Astrocyte (in vitro differentiated cells and primary cell): ENCODE results near the gene AKAP12.

ENCODE experiments used
- CTCF ChIP-seq: IDR thresholded peaks from 2 replicates; pipeline ENCODE4 v1.5.1; 2011; ENCODE audit warnings: low read depth, mild to moderate bottlenecking, inconsistent platforms, low read length, moderate library complexity; ENCODE audit not compliant: insufficient read depth
- EZH2 ChIP-seq: IDR thresholded peaks from 2 replicates; pipeline ENCODE4 v1.6.1; 2012; ENCODE audit warnings: mild to moderate bottlenecking, low read length, inconsistent platforms; ENCODE audit not compliant: insufficient read depth

GRCh38 chr6:151309619-151310018, 69.9 kb downstream of the AKAP12 start:
- no peak for TF ChIP-seq CTCF
- no peak for TF ChIP-seq EZH2
